GM23338 (cell line): Measurements from ENCODE around the gene SLC29A2. TPM values are rescaled to one million over a fixed set of nuclear protein-coding genes. Genes with fewer than 3 reads are reported as not detected.

Source experiments
- ATAC-seq: fragments of 200-7000 bp; cut with Tn5 transposase; 3 replicates; pipeline ENCODE4 v1.9.1; 2020
- DNase-seq: peaks from one replicate; pipeline ENCODE4 v3.0.0-alpha.2; 2015; ENCODE audit warnings: low spot score
- H2AFZ ChIP-seq: fragments of 200-600 bp; sonication (generic); 2 replicates; pipeline ENCODE4 v1.8.0; 2016; ENCODE audit warnings: antibody characterized with exemption, mild to moderate bottlenecking, moderate library complexity
- H3F3A ChIP-seq: fragments of 200-600 bp; sonication (generic); replicated peaks from 2 replicates; pipeline ENCODE4 v1.8.0; 2017; ENCODE audit warnings: antibody characterized with exemption, mixed run types, low read depth
- H3K27ac ChIP-seq: fragments of 200-600 bp; sonication (generic); 2 replicates; pipeline ENCODE4 v1.6.1; 2016; ENCODE audit warnings: low read depth
- H3K27me3 ChIP-seq: fragments of 200-600 bp; sonication (generic); 2 replicates; pipeline ENCODE4 v1.8.0; 2016; ENCODE audit warnings: mild to moderate bottlenecking, mixed run types, moderate library complexity; ENCODE audit not compliant: insufficient read depth
- H3K36me3 ChIP-seq: fragments of 200-600 bp; sonication (generic); 2 replicates; pipeline ENCODE4 v1.8.0; 2016; ENCODE audit warnings: mild to moderate bottlenecking; ENCODE audit not compliant: insufficient read depth
- H3K4me1 ChIP-seq: fragments of 200-600 bp; sonication (generic); 2 replicates; pipeline ENCODE4 v1.8.0; 2016; ENCODE audit warnings: mild to moderate bottlenecking, moderate library complexity; ENCODE audit not compliant: insufficient read depth
- H3K4me2 ChIP-seq: fragments of 200-600 bp; sonication (generic); 2 replicates; pipeline ENCODE4 v1.7.1; 2017; ENCODE audit warnings: mixed run types
- H3K4me3 ChIP-seq: fragments of 200-600 bp; sonication (generic); 2 replicates; pipeline ENCODE4 v1.6.1; 2016; ENCODE audit warnings: mixed run types
- H3K79me2 ChIP-seq: fragments of 200-600 bp; sonication (generic); replicated peaks from 2 replicates; pipeline ENCODE4 v1.8.0; 2017; ENCODE audit warnings: mild to moderate bottlenecking; ENCODE audit not compliant: insufficient read depth
- H3K9me2 ChIP-seq: fragments of 200-600 bp; sonication (generic); 2 replicates; pipeline ENCODE4 v1.8.0; 2017; ENCODE audit not compliant: insufficient read depth
- H4K20me1 ChIP-seq: fragments of 200-600 bp; sonication (generic); replicated peaks from 2 replicates; pipeline ENCODE4 v1.8.0; 2017; ENCODE audit warnings: mild to moderate bottlenecking; ENCODE audit not compliant: insufficient read depth
- H3K27ac Mint-ChIP-seq: 2 replicates; pipeline ENCODE4 v1.8.0; 2020; ENCODE audit warnings: inconsistent platforms, mild to moderate bottlenecking, moderate library complexity, mixed read lengths
- H3K27me3 Mint-ChIP-seq: 3 replicates; pipeline ENCODE4 v1.8.0; 2022; ENCODE audit warnings: low read depth, mild to moderate bottlenecking, moderate library complexity, mixed read lengths, inconsistent platforms; ENCODE audit not compliant: insufficient read depth, poor library complexity
- H3K36me3 Mint-ChIP-seq: 3 replicates; pipeline ENCODE4 v1.8.0; 2021; ENCODE audit warnings: low read depth, mild to moderate bottlenecking, inconsistent platforms, moderate library complexity, mixed read lengths
- H3K4me1 Mint-ChIP-seq: 3 replicates; pipeline ENCODE4 v1.8.0; 2020; ENCODE audit warnings: mild to moderate bottlenecking, inconsistent platforms, mixed read lengths
- H3K4me3 Mint-ChIP-seq: 3 replicates; pipeline ENCODE4 v1.8.0; 2021; ENCODE audit warnings: moderate library complexity, mild to moderate bottlenecking, inconsistent platforms, mixed read lengths
- H3K9me3 Mint-ChIP-seq: 3 replicates; pipeline ENCODE4 v1.8.0; 2020; ENCODE audit warnings: moderate library complexity, mild to moderate bottlenecking, inconsistent platforms, mixed read lengths
- CREB1 ChIP-seq: fragments of 250-450 bp; sonication (Bioruptor Pico); IDR thresholded peaks from 2 replicates; pipeline ENCODE4 v1.5.0; 2020; ENCODE audit warnings: low read depth, mild to moderate bottlenecking, moderate library complexity
- CTCF ChIP-seq, 2 experiments: fragments of 200-600 bp in 1 of 2; sonication (generic) in 1 of 2; conservative IDR thresholded peaks; 2 replicates each; pipeline versions ENCODE4 v1.5.1 to v1.6.1; 2016 to 2017; ENCODE audit warnings: antibody characterized with exemption in 2 of 2, low read depth in 2 of 2, mild to moderate bottlenecking in 2 of 2, moderate library complexity in 1 of 2
- EZH2 ChIP-seq: fragments of 200-600 bp; sonication (generic); IDR thresholded peaks from one replicate; pipeline ENCODE4 v1.8.0; 2017; ENCODE audit warnings: antibody characterized with exemption, mild to moderate bottlenecking, low read depth; ENCODE audit not compliant: unreplicated experiment
- EZH2phosphoT487 ChIP-seq: fragments of 200-600 bp; sonication (generic); IDR thresholded peaks from one replicate; pipeline ENCODE4 v1.8.1; 2018; ENCODE audit warnings: antibody characterized with exemption; ENCODE audit not compliant: unreplicated experiment
- JUNB ChIP-seq: IDR thresholded peaks from one replicate; pipeline ENCODE4 v1.6.1; 2016; ENCODE audit warnings: antibody characterized with exemption; ENCODE audit not compliant: unreplicated experiment
- NANOG ChIP-seq: IDR thresholded peaks from 2 replicates; pipeline ENCODE4 v1.6.1; 2016; ENCODE audit warnings: antibody characterized with exemption, borderline replicate concordance
- POLR2AphosphoS5 ChIP-seq: IDR thresholded peaks from 2 replicates; pipeline ENCODE4 v1.6.1; 2016; ENCODE audit warnings: antibody characterized with exemption, low read depth
- REST ChIP-seq: IDR thresholded peaks from one replicate; pipeline ENCODE4 v1.6.1; 2018; ENCODE audit warnings: antibody characterized with exemption; ENCODE audit not compliant: unreplicated experiment
- STAT1 ChIP-seq: IDR thresholded peaks from one replicate; pipeline ENCODE4 v1.6.1; 2016; ENCODE audit warnings: antibody characterized with exemption; ENCODE audit not compliant: unreplicated experiment
- ZNF114 ChIP-seq: fragments of 250-450 bp; sonication (Bioruptor Pico); IDR thresholded peaks from 2 replicates; pipeline ENCODE4 v1.5.0; 2020; ENCODE audit warnings: mild to moderate bottlenecking, moderate library complexity
- ZNF331 ChIP-seq: fragments of 250-450 bp; sonication (Bioruptor Pico); IDR thresholded peaks from 2 replicates; pipeline ENCODE4 v1.5.0; 2020; ENCODE audit warnings: low read depth, mild to moderate bottlenecking, moderate library complexity
- ZNF462 ChIP-seq: fragments of 250-450 bp; sonication (Bioruptor Pico); IDR thresholded peaks from 2 replicates; pipeline ENCODE4 v1.5.0; 2020; ENCODE audit warnings: mild to moderate bottlenecking, moderate library complexity
- polyA plus RNA-seq: library from polyadenylated mRNA; unstranded; fragments of >200 nt; fragmentation: Nextera tagmentation; extraction: Ambion mirVana; gene quantifications from 2 replicates; pipeline ENCODE4 v1.2.1, GENCODE V29; 2016
- total RNA-seq: library from RNA; depleted of rRNA; stranded (reverse); fragments of >200 nt; shearing (Covaris generic); gene quantifications from 2 replicates; pipeline ENCODE4 v1.2.3, GENCODE V29; 2014
- TF ChIP-seq, protein P1 (sequence below): IDR thresholded peaks from 2 replicates; pipeline ENCODE4 v1.6.1; 2016; ENCODE audit warnings: antibody characterized with exemption

Gene SLC29A2
- total and polyA plus RNA-seq, 2 experiments from 2014 or later = 26.0 to 31.1 TPM

DNA sequence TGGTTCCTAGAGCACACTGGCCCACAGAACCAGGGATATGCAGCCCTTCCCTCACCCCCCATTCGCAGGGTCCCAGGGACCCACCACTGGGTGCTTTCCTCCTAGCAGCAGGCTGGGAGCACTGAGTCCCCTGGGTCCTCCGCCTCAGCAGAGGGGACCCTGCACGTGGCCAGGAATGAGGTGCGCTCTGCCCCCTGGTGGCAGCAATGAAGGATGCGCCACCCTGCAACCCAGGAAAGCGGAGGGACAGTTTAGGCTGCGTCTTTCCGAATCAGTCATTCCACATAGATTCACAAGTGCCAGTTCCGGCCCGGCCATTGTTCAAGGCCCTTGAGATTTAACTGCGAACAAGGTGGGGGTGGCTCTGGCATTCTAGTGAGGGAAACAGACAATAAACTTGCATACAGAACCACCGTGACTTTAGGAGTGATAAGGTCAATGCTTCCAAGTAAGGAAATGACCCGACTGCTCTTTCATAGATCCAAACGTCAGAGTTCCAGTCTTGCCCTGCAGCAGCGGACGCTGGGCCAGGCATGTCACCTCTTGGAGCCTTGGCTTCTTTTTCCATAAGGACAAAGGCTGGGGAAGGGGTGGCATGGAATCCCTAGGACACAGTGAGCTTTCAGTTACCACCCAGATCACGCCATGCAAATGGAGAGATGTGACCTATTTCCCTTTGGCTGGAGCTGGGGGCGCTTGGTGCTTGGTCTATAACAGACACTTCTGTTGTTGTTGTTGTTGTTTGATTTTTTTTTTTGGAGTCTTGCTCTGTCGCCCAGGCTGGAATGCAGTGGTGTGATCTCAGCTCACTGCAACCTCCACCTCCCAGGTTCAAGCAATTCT, 43.0 kb downstream of the SLC29A2 start:
- no peaks in the 10 kb centered on the region for H4K20me1 ChIP-seq
- peak; percentile 91 for DNase-seq
- H2AFZ ChIP-seq = peak overlapping the region; percentile 52
- peak overlapping the region; percentile 26; the same call in 1 of the 2 replicates for H3K4me3 ChIP-seq
- peak overlapping the region; percentile 46; the same call in 1 of the 2 replicates for H3K27ac ChIP-seq
- H3K27me3 Mint-ChIP-seq = peaks cover 21% of the 10 kb centered on the region
- H3K79me2 ChIP-seq = no peaks in the 10 kb centered on the region
- peak overlapping the region; percentile 59; the same call in 2 of the 3 replicates for H3K4me3 Mint-ChIP-seq
- peaks cover 5% of the 10 kb centered on the region; the same call in 1 of the 2 replicates for H3K4me1 ChIP-seq
- no peaks in the 10 kb centered on the region for H3K36me3 Mint-ChIP-seq
- H3K27me3 ChIP-seq = no peaks in the 10 kb centered on the region
- peak overlapping the region; percentile 88 for H3K27ac Mint-ChIP-seq
- H3F3A ChIP-seq = no peaks in the 10 kb centered on the region
- TF ChIP-seq JUNB (no peak), STAT1 (no peak), ZNF462 (CRISPR knock-in tag) (no peak), EZH2 (no peak), NANOG (peak; percentile 14; the same call in 1 of the 2 replicates), ZNF114 (CRISPR knock-in tag) (no peak), CTCF (conservative IDR thresholded peaks at IDR 0.05; ENCODE audit: low read depth in 2 of 2) (peak; percentile 90 to 98), POLR2AphosphoS5 (no peak), REST (no peak), ZNF331 (no peak), EZH2phosphoT487 (no peak), CREB1 (CRISPR knock-in tag) (no peak)
- TF ChIP-seq, protein P1, sequence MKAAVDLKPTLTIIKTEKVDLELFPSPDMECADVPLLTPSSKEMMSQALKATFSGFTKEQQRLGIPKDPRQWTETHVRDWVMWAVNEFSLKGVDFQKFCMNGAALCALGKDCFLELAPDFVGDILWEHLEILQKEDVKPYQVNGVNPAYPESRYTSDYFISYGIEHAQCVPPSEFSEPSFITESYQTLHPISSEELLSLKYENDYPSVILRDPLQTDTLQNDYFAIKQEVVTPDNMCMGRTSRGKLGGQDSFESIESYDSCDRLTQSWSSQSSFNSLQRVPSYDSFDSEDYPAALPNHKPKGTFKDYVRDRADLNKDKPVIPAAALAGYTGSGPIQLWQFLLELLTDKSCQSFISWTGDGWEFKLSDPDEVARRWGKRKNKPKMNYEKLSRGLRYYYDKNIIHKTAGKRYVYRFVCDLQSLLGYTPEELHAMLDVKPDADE = no peak
- H3K4me2 ChIP-seq = peak overlapping the region; percentile 68
- no peaks in the 10 kb centered on the region for H3K9me2 ChIP-seq
- H3K4me1 Mint-ChIP-seq = peaks cover 21% of the 10 kb centered on the region
- H3K9me3 Mint-ChIP-seq = no peaks in the 10 kb centered on the region
- H3K36me3 ChIP-seq = no peaks in the 10 kb centered on the region
- peak; percentile 93 for ATAC-seq
